ENCODE data around the gene DPP4. TPM values are rescaled to one million over a fixed set of nuclear protein-coding genes. Genes with fewer than 3 reads are reported as not detected.

DPP4 gene
- total RNA-seq, 1 experiment from 2014 or later = 2.8 TPM

- no peaks in the 10 kb centered on the region for H3K27me3 Mint-ChIP-seq (ENCODE audit: low read depth)
- WGBS (ENCODE audit: extremely low coverage, insufficient read length, low lambda C conversion rate) = no CpG with 5 or more reads among the region's 2 CpGs
- no peak overlapping the region for H2BK12ac ChIP-seq (ENCODE audit: insufficient read length, low read depth, low read length)
- no peak overlapping the region for H3K4ac ChIP-seq (ENCODE audit: low read depth, low read length)
- no peak overlapping the region for H2BK15ac ChIP-seq (ENCODE audit: low read depth, low read length)
- no peak overlapping the region for H3K4me3 Mint-ChIP-seq
- H3K23me2 ChIP-seq (ENCODE audit: insufficient read length, low read depth, low read length, poor library complexity, severe bottlenecking) = no peaks in the 10 kb centered on the region
- no peak overlapping the region for H4K91ac ChIP-seq (ENCODE audit: insufficient read length, low read depth, low read length)
- H4K8ac ChIP-seq (replicated peaks; ENCODE audit: insufficient read length, low read depth, low read length) = no peak overlapping the region
- H2BK120ac ChIP-seq (ENCODE audit: low read depth, low read length, poor library complexity, severe bottlenecking) = no peak overlapping the region
- H3K4me1 Mint-ChIP-seq = peaks cover 2 to 4% of the 10 kb centered on the region in 2 experiments; a peak in 2 of 4 replicates
- DNase-seq = no peak
- H3K27ac ChIP-seq (ENCODE audit: insufficient read length, low read depth, low read length) = no peak overlapping the region
- no peaks in the 10 kb centered on the region for H3K9me3 Mint-ChIP-seq
- H2AK5ac ChIP-seq (ENCODE audit: insufficient read length, low read length) = no peak overlapping the region
- H3K79me1 ChIP-seq (ENCODE audit: insufficient read depth, low read depth, low read length, poor library complexity, severe bottlenecking) = no peaks in the 10 kb centered on the region
- no peak overlapping the region for H3K23ac ChIP-seq (ENCODE audit: insufficient read length, low read depth, low read length)
- no peaks in the 10 kb centered on the region for H3K36me3 Mint-ChIP-seq (ENCODE audit: insufficient read depth in 1 of 3, low read depth in 3 of 3)
- no peak overlapping the region for H3K27ac Mint-ChIP-seq
- H3K27me3 ChIP-seq (ENCODE audit: insufficient read depth, low read length) = no peaks in the 10 kb centered on the region
- H3K79me2 ChIP-seq (ENCODE audit: insufficient read depth, low read length) = no peaks in the 10 kb centered on the region
- H3K9me3 ChIP-seq (ENCODE audit: control insufficient read depth, low read depth, low read length) = no peaks in the 10 kb centered on the region
- no peak overlapping the region for H3K18ac ChIP-seq (ENCODE audit: insufficient read length, low read depth, low read length)
- no peak overlapping the region for H4K5ac ChIP-seq (ENCODE audit: insufficient read length, low read depth, low read length)
- H2AFZ ChIP-seq (ENCODE audit: low read length) = no peak overlapping the region
- no peak for TF ChIP-seq CTCF (conservative IDR thresholded peaks at IDR 0.05)
- H3K9ac ChIP-seq (ENCODE audit: extremely low read depth, insufficient read length, low read length) = no peak overlapping the region
- H2BK5ac ChIP-seq (ENCODE audit: insufficient read length, low read length) = no peak overlapping the region
- no peak overlapping the region for H3K14ac ChIP-seq (ENCODE audit: insufficient read depth, low read length)
- no peaks in the 10 kb centered on the region for H3K4me1 ChIP-seq (ENCODE audit: insufficient read depth, low read length)
- H3T11ph ChIP-seq (ENCODE audit: low read length) = no peak overlapping the region
- no peak overlapping the region for H3K4me2 ChIP-seq (ENCODE audit: insufficient read depth, insufficient read length, low read length)
- H3K56ac ChIP-seq (ENCODE audit: insufficient read length, low read depth, low read length) = no peak overlapping the region
- no peak overlapping the region for H2BK20ac ChIP-seq (ENCODE audit: low read depth, low read length, poor library complexity, severe bottlenecking)
- no peaks in the 10 kb centered on the region for H4K20me1 ChIP-seq (ENCODE audit: control insufficient read depth, insufficient read depth, insufficient read length)
Measured at GRCh38 chr2:161961061-161961460, 113.0 kb downstream of the DPP4 start.

Data from H9 (cell line).